K562 (cell line): Measurements from ENCODE around the gene ATF4. TPM values are rescaled to one million over a fixed set of nuclear protein-coding genes. Genes with fewer than 3 reads are reported as not detected.

Experiments
- ATAC-seq: fragments of 200-7000 bp; cut with Tn5 transposase; 3 replicates; pipeline ENCODE4 v1.9.1; 2020; ENCODE audit warnings: moderate library complexity
- BruUV-seq: library from RNA; stranded (reverse); fragments of 400-500 nt; replicated peaks from 2 replicates; lab custom pipeline; 2021; lab: Mats Ljungman, UMichigan
- CTCF ChIA-PET: fragments of 300-600 bp; formaldehyde crosslinking; extraction: SDS; loops from one replicate; lab custom pipeline; 2021; ENCODE audit warnings: low intra/inter-chr PET ratio; lab: Yijun Ruan, JAX
- POLR2A ChIA-PET: fragments of 300-600, 350-650 bp; sonication (Branson Sonifier 250); formaldehyde crosslinking; extraction: SDS; loops from one replicate; lab custom pipeline; 2021; ENCODE audit warnings: antibody characterized with exemption, inconsistent platforms; lab: Yijun Ruan, JAX
- DNase-seq, 4 experiments: peaks; one replicate each; pipeline versions ENCODE4 v3.0.0 to v3.0.0-alpha.2; 2011 to 2018; ENCODE audit warnings: low spot score in 3 of 4, mixed read lengths in 3 of 4; ENCODE audit errors: extremely low read depth in 1 of 4
- FAIRE-seq: peaks from 2 replicates; lab custom pipeline; 2011; peaks lifted over from hg19 to GRCh38; lab: Jason Lieb, UNC
- H2AFZ ChIP-seq: 2 replicates; pipeline ENCODE4 v1.6.0; 2011; ENCODE audit warnings: low read depth, low read length, control low read depth, inconsistent platforms
- H3K27ac ChIP-seq: fragments of 200-600 bp; 3 replicates; pipeline ENCODE4 v1.8.0; 2011; ENCODE audit warnings: low read depth, mild to moderate bottlenecking, control low read depth, inconsistent platforms, low read length, moderate library complexity, mixed read lengths; ENCODE audit errors: extremely low read depth
- H3K27me3 ChIP-seq, 2 experiments: fragments of 300-600 bp in 1 of 2; 2 replicates in 1 of 2; 3 replicates in 1 of 2; pipeline versions ENCODE4 v1.6.0 to v1.8.0; 2011; ENCODE audit warnings: inconsistent platforms in 2 of 2, low read length in 2 of 2, mild to moderate bottlenecking in 1 of 2, mixed read lengths in 1 of 2, moderate library complexity in 1 of 2; ENCODE audit not compliant: control insufficient read depth in 2 of 2, insufficient read depth in 2 of 2
- H3K36me3 ChIP-seq: fragments of 300-600 bp; 3 replicates; pipeline ENCODE4 v1.8.0; 2011; ENCODE audit warnings: mild to moderate bottlenecking, low read length, inconsistent platforms; ENCODE audit not compliant: control insufficient read depth, insufficient read depth
- H3K4me1 ChIP-seq, 2 experiments: fragments of 200-600 bp in 1 of 2; replicated peaks in 1 of 2; 2 replicates in 1 of 2; 3 replicates in 1 of 2; pipeline versions ENCODE4 v1.5.1 to v1.8.0; 2011; ENCODE audit warnings: inconsistent platforms in 2 of 2, low read length in 2 of 2, mild to moderate bottlenecking in 1 of 2, mixed read lengths in 1 of 2, moderate library complexity in 1 of 2; ENCODE audit not compliant: control insufficient read depth in 2 of 2, insufficient read depth in 2 of 2
- H3K4me2 ChIP-seq: 2 replicates; pipeline ENCODE4 v1.6.1; 2011; ENCODE audit warnings: low read length, control low read depth, inconsistent platforms, mixed read lengths; ENCODE audit not compliant: insufficient read depth
- H3K4me3 ChIP-seq: fragments of 200-600 bp; sonication (generic), shearing (Covaris generic); 2 replicates; pipeline ENCODE4 v1.5.1; 2016; ENCODE audit warnings: control low read depth, inconsistent platforms
- H3K79me2 ChIP-seq: fragments of 200-600 bp; 3 replicates; pipeline ENCODE4 v1.8.0; 2011; ENCODE audit warnings: low read length, inconsistent platforms; ENCODE audit not compliant: control insufficient read depth, insufficient read depth
- H3K9ac ChIP-seq, 2 experiments: 2 replicates each; pipeline versions ENCODE4 v1.6.0 to v1.6.1; 2011; ENCODE audit warnings: low read depth in 2 of 2, low read length in 2 of 2, control low read depth in 1 of 2, inconsistent platforms in 1 of 2, mild to moderate bottlenecking in 1 of 2, mixed read lengths in 1 of 2; ENCODE audit not compliant: insufficient read depth in 1 of 2
- H3K9me1 ChIP-seq: one replicate; pipeline ENCODE4 v1.6.0; 2011; ENCODE audit warnings: inconsistent platforms, mild to moderate bottlenecking, low read length, moderate library complexity; ENCODE audit not compliant: control insufficient read depth, insufficient read depth
- H3K9me3 ChIP-seq: replicated peaks from 2 replicates; pipeline ENCODE4 v1.5.1; 2011; ENCODE audit warnings: low read depth, low read length, inconsistent platforms; ENCODE audit not compliant: control insufficient read depth, insufficient read depth
- H4K20me1 ChIP-seq: replicated peaks from 2 replicates; pipeline ENCODE4 v1.6.1; 2011; ENCODE audit warnings: low read length, inconsistent platforms, mixed read lengths; ENCODE audit not compliant: control insufficient read depth, insufficient read depth
- GTF2F1 ChIP-seq: IDR thresholded peaks from 2 replicates; pipeline ENCODE4 v1.6.1; 2011; ENCODE audit warnings: low read depth, low read length, improper control_type of control experiment
- MAFF ChIP-seq: IDR thresholded peaks from 2 replicates; pipeline ENCODE4 v1.6.1; 2012; ENCODE audit warnings: low read length, improper control_type of control experiment
- MTF1 ChIP-seq: fragments of 250-450 bp; sonication (Bioruptor Pico); IDR thresholded peaks from 2 replicates; pipeline ENCODE4 v1.9.0; 2021; ENCODE audit warnings: moderate library complexity, mild to moderate bottlenecking, inconsistent platforms, borderline replicate concordance
- PCBP2 ChIP-seq: fragments of 200-400 bp; formaldehyde crosslinking; IDR thresholded peaks from 2 replicates; pipeline ENCODE4 v1.6.1; 2018; ENCODE audit warnings: low read length, low read depth, mild to moderate bottlenecking, moderate library complexity; ENCODE audit not compliant: poor library complexity, severe bottlenecking
- RAD21 ChIP-seq, 2 experiments: fragments of 250-450 bp in 1 of 2; fragments of 450-650 bp in 1 of 2; sonication (Bioruptor Pico) in 1 of 2; formaldehyde crosslinking in 1 of 2; IDR thresholded peaks in 1 of 2; conservative IDR thresholded peaks in 1 of 2; 2 replicates each; pipeline versions ENCODE4 v1.4.0 to v1.8.0; 2020 to 2022; ENCODE audit warnings: mild to moderate bottlenecking in 2 of 2, moderate library complexity in 1 of 2
- RAD51 ChIP-seq: fragments of 450-650 bp; IDR thresholded peaks from 2 replicates; pipeline ENCODE4 v1.7.1; 2016; ENCODE audit warnings: low read depth, mild to moderate bottlenecking, borderline replicate concordance
- SMAD2 ChIP-seq: fragments of 150-350 bp; IDR thresholded peaks from 2 replicates; pipeline ENCODE4 v1.6.1; 2014; ENCODE audit warnings: low read depth, mild to moderate bottlenecking, low read length
- STAT5B ChIP-seq: fragments of 250-450 bp; sonication (Bioruptor Pico); IDR thresholded peaks from 2 replicates; pipeline ENCODE4 v1.8.0; 2021; ENCODE audit warnings: mild to moderate bottlenecking, inconsistent platforms
- TGIF2 ChIP-seq: sonication (generic); formaldehyde crosslinking; IDR thresholded peaks from 2 replicates; pipeline ENCODE4 v1.8.1; 2022; ENCODE audit warnings: mild to moderate bottlenecking, missing genetic modification reagents, moderate library complexity
- WHSC1 ChIP-seq: IDR thresholded peaks from one replicate; pipeline ENCODE4 v1.6.1; 2012; ENCODE audit warnings: low read length, control low read depth, inconsistent platforms
- ZNF431 ChIP-seq: sonication (generic); formaldehyde crosslinking; IDR thresholded peaks from 2 replicates; pipeline ENCODE4 v1.8.0; 2022; ENCODE audit warnings: mild to moderate bottlenecking, missing genetic modification reagents
- ZNF766 ChIP-seq: fragments of 200-800 bp; sonication (Bioruptor generic); conservative IDR thresholded peaks from 2 replicates; pipeline ENCODE4 v1.6.1; 2016; ENCODE audit warnings: missing genetic modification characterization, missing compliant biosample characterization
- WGBS: fragments of 100-300 bp; shearing (Covaris generic); methylation state at CpG from one replicate; pipeline ENCODE4 v1.1.6; 2016; ENCODE audit warnings: low coverage, mixed read lengths; ENCODE audit not compliant: insufficient coverage; ENCODE audit errors: missing lambda C conversion rate; 5-methylcytosine and 5-hydroxymethylcytosine counted together
- in situ Hi-C: fragments of 300-500 bp; cut with MboI; formaldehyde crosslinking; loops from 4 replicates; pipeline ENCODE4 v1.15.0; 2018; ENCODE audit warnings: inconsistent platforms, mixed read lengths
- intact Hi-C: fragments of 100-400 bp; cut with micrococcal nuclease; formaldehyde crosslinking; loops from 2 replicates; pipeline ENCODE4 v1.14.2; 2022
- polyA plus RNA-seq, 8 experiments: library from polyadenylated mRNA; depleted of rRNA in 4 of 8; stranded (reverse) in 5 of 8; unstranded in 3 of 8; fragments of >200 nt; fragmentation: Nextera tagmentation in 2 of 8; fragmentation: Illumina TruSeq in 1 of 8; extraction: Ambion mirVana in 2 of 8; extraction: Trizol in 1 of 8; gene quantifications; 2 replicates each; pipeline versions ENCODE4 v1.2.1 to v1.2.3, GENCODE V29; 2011 to 2014; ENCODE audit warnings: inconsistent platforms in 1 of 8, missing spikeins in 1 of 8
- total RNA-seq, 7 experiments: library from RNA; depleted of rRNA in 6 of 7; stranded (reverse); fragments of >200 nt in 6 of 7; fragmentation: Illumina TruSeq in 2 of 7; extraction: Trizol in 2 of 7; gene quantifications; 2 replicates each; pipeline versions ENCODE4 v1.2.1 to v1.2.3, GENCODE V29; 2011 to 2021; ENCODE audit warnings: low replicate concordance in 1 of 7
- TF ChIP-seq, protein P1 (sequence below): fragments of 250-450 bp; sonication (Bioruptor Pico); IDR thresholded peaks from 2 replicates; pipeline ENCODE4 v1.8.0; 2021; ENCODE audit warnings: borderline replicate concordance, mild to moderate bottlenecking, moderate library complexity; ENCODE audit not compliant: poor library complexity, severe bottlenecking
- TF ChIP-seq, protein P2 (sequence below): fragments of 450-650 bp; IDR thresholded peaks from 2 replicates; pipeline ENCODE4 v1.6.1; 2016; ENCODE audit warnings: borderline replicate concordance
- TF ChIP-seq, protein P3 (sequence below), 2 experiments: fragments of 250-450 bp in 1 of 2; fragments of 450-650 bp in 1 of 2; sonication (Bioruptor Pico) in 1 of 2; IDR thresholded peaks; 2 replicates each; pipeline versions ENCODE4 v1.6.1 to v1.8.0; 2016 to 2021; ENCODE audit warnings: mild to moderate bottlenecking in 2 of 2, moderate library complexity in 2 of 2, missing compliant biosample characterization in 1 of 2, missing genetic modification characterization in 1 of 2
- TF ChIP-seq, protein P4 (sequence below): sonication (generic); formaldehyde crosslinking; IDR thresholded peaks from 2 replicates; pipeline ENCODE4 v1.8.1; 2022; ENCODE audit warnings: missing genetic modification reagents

The ATF4 gene
- total and polyA plus RNA-seq, 9 of the 15 experiments (the other 6 are each of a cell fraction or from before 2014, with no cell fraction given) = 93.1 to 723 (median 355) TPM

DNA sequence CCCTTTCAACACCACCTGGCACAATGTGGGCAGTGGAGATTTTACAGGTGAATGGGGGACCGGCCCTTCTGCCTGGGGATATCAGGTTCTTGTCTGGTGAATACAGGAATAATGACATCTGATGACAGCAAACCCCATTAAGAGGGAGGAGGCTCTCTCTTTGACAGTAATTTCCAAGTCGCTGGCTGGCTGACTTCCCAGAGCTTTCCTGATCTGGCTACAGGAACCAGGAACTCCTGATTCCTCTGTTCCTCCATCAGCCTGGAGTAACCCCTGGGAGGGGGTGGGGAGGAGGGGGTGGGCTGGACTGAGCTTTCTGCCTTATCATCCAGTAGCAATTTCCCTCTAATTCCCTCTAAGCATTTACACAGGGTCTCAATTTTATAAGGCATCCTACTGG lies 22.0 kb upstream of the ATF4 start:
- no peaks in the 10 kb centered on the region for H3K27me3 ChIP-seq
- no peaks in the 10 kb centered on the region for H3K9me1 ChIP-seq
- H3K4me1 ChIP-seq = peaks cover 24 to 31% of the 10 kb centered on the region in 2 experiments
- H4K20me1 ChIP-seq = no peaks in the 10 kb centered on the region
- DNase-seq = no peak
- in situ Hi-C loops = no loop called here
- WGBS = 15% methylated on average over 2 of the region's 2 CpGs
- H3K4me3 ChIP-seq = no peak overlapping the region
- H3K79me2 ChIP-seq = peaks cover 13% of the 10 kb centered on the region
- H3K9me3 ChIP-seq = no peaks in the 10 kb centered on the region
- H3K36me3 ChIP-seq = peaks cover 9% of the 10 kb centered on the region
- H3K27ac ChIP-seq = no peak overlapping the region
- TF ChIP-seq TGIF2 (CRISPR knock-in tag) (no peak), STAT5B (no peak), GTF2F1 (no peak), RAD21 (CRISPR knock-in tag; conservative IDR thresholded peaks at IDR 0.05 in 1 of 2, IDR thresholded peaks at IDR 0.05 in 1 of 2) (no peak), PCBP2 (no peak), ZNF766 (CRISPR knock-in tag) (no peak), RAD51 (no peak), MAFF (no peak), ZNF431 (CRISPR knock-in tag) (no peak), WHSC1 (no peak), SMAD2 (no peak), MTF1 (CRISPR knock-in tag) (no peak)
- TF ChIP-seq, protein P1, sequence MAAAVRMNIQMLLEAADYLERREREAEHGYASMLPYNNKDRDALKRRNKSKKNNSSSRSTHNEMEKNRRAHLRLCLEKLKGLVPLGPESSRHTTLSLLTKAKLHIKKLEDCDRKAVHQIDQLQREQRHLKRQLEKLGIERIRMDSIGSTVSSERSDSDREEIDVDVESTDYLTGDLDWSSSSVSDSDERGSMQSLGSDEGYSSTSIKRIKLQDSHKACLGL = no peak
- TF ChIP-seq, protein P2, sequence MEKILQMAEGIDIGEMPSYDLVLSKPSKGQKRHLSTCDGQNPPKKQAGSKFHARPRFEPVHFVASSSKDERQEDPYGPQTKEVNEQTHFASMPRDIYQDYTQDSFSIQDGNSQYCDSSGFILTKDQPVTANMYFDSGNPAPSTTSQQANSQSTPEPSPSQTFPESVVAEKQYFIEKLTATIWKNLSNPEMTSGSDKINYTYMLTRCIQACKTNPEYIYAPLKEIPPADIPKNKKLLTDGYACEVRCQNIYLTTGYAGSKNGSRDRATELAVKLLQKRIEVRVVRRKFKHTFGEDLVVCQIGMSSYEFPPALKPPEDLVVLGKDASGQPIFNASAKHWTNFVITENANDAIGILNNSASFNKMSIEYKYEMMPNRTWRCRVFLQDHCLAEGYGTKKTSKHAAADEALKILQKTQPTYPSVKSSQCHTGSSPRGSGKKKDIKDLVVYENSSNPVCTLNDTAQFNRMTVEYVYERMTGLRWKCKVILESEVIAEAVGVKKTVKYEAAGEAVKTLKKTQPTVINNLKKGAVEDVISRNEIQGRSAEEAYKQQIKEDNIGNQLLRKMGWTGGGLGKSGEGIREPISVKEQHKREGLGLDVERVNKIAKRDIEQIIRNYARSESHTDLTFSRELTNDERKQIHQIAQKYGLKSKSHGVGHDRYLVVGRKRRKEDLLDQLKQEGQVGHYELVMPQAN = no peak
- TF ChIP-seq, protein P3, sequence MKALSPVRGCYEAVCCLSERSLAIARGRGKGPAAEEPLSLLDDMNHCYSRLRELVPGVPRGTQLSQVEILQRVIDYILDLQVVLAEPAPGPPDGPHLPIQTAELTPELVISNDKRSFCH (CRISPR knock-in tag; IDR thresholded peaks at IDR 0.05) = no peak
- TF ChIP-seq, protein P3 (tag; IDR thresholded peaks at IDR 0.05) = no peak
- TF ChIP-seq, protein P4, sequence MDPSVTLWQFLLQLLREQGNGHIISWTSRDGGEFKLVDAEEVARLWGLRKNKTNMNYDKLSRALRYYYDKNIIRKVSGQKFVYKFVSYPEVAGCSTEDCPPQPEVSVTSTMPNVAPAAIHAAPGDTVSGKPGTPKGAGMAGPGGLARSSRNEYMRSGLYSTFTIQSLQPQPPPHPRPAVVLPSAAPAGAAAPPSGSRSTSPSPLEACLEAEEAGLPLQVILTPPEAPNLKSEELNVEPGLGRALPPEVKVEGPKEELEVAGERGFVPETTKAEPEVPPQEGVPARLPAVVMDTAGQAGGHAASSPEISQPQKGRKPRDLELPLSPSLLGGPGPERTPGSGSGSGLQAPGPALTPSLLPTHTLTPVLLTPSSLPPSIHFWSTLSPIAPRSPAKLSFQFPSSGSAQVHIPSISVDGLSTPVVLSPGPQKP (CRISPR knock-in tag) = no peak
- TF ChIP-seq, all 486 proteins: peak for 0
- H3K9ac ChIP-seq = no peak overlapping the region
- POLR2A ChIA-PET = interaction anchor here (1.0 to 2.2 kb wide), 4 partner anchors 21 to 28 kb away, joined by 4 to 10 read pairs (median 4); no protein-coding TSS in a partner anchor
- BruUV-seq = no TSS peak
- H3K4me2 ChIP-seq = no peak overlapping the region
- no peak overlapping the region for H2AFZ ChIP-seq
- intact Hi-C loops = loop anchor here (5.0 kb wide), 1 partner anchor 34 kb away; the partner anchor contains the start of gene RPS19BP1
- no peak for FAIRE-seq
- CTCF ChIA-PET = interaction anchor here (0.6 kb wide), 1 partner anchor 847 kb away, joined by 3 read pairs; no protein-coding TSS in a partner anchor
- no peak for ATAC-seq
